ENCODE data around the gene FANCC. TPM values are rescaled to one million over a fixed set of nuclear protein-coding genes. Genes with fewer than 3 reads are reported as not detected.

The FANCC gene
- total and polyA plus RNA-seq, 2 of the 4 experiments (the other 2 are of a cell fraction) = 4.7 to 6.3 TPM

DNA sequence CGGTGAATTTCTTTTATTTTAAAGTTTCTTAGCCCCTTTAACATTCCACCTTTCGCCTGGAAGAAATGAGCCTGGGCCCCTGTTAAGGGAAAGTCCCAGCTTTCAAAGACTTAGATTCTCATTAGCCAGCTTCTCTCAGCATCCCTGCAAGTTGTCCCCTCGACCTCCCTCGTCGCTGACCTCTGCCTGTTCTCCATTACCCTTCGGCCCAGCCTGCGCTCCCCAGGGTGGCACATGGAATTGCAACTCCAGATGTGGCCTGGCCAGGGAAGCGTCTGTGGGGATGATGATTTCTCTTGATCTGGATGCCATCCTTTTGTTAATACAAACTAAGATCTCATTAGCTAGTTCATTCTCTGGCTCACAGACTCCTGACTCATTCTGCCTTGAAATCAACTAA, 43.4 kb upstream of the FANCC start:
- Histone ChIP-seq H2BK15ac (ENCODE audit: low read depth, low read length) (no peak overlapping the region), H3K56ac (ENCODE audit: extremely low read depth, insufficient read depth, low read length) (no peak overlapping the region), H3K4me1 (ENCODE audit: control insufficient read depth, insufficient read depth, low read length) (peaks cover 4% of the 10 kb centered on the region), H3K18ac (ENCODE audit: low read depth, low read length) (no peak overlapping the region), H2AK5ac (ENCODE audit: low read depth, low read length) (0 out of 2 replicates have a peak overlapping the region, but pooled peaks have one; percentile 8), H3K9me1 (ENCODE audit: insufficient read depth, low read length) (peaks cover 3% of the 10 kb centered on the region; the same call in 1 of the 2 replicates), H3K14ac (replicated peaks; ENCODE audit: low read depth, low read length) (no peak overlapping the region), H3K4me2 (ENCODE audit: low read depth, low read length) (no peak overlapping the region), H2BK5ac (ENCODE audit: low read depth, low read length, poor library complexity, severe bottlenecking) (no peak overlapping the region), H3K27ac (ENCODE audit: insufficient read depth, low read length) (no peak overlapping the region), H2AK9ac (replicated peaks; ENCODE audit: low read depth, low read length, poor library complexity) (no peak overlapping the region), H3K9me3 (ENCODE audit: control insufficient read depth, insufficient read depth, low read length) (no peaks in the 10 kb centered on the region), H2BK20ac (ENCODE audit: low read depth, low read length) (no peak overlapping the region), H4K5ac (ENCODE audit: low read depth, low read length) (no peak overlapping the region), H3K27me3 (ENCODE audit: control insufficient read depth, insufficient read depth, low read length) (peaks cover 2% of the 10 kb centered on the region; the same call in 1 of the 2 replicates), H3K4me3 (ENCODE audit: insufficient read depth, low read depth, low read length) (no peak overlapping the region), H4K91ac (ENCODE audit: insufficient read depth, low read depth, low read length) (no peak overlapping the region), H4K8ac (ENCODE audit: low read depth in 2 of 2, low read length in 2 of 2) (no peak overlapping the region), H2AFZ (replicated peaks; ENCODE audit: low read length, poor library complexity) (no peak overlapping the region), H3K23ac (ENCODE audit: low read depth, low read length) (no peak overlapping the region), H2BK120ac (ENCODE audit: low read depth, low read length) (no peak overlapping the region), H3K36me3 (ENCODE audit: control insufficient read depth, insufficient read depth, low read length) (no peaks in the 10 kb centered on the region), H3K9ac (ENCODE audit: low read depth, low read length) (no peak overlapping the region), H3K4ac (ENCODE audit: low read depth, low read length) (no peak overlapping the region), H4K20me1 (ENCODE audit: insufficient read depth, low read length) (no peaks in the 10 kb centered on the region), H3K79me1 (ENCODE audit: low read depth in 1 of 2, low read length in 2 of 2) (no peaks in the 10 kb centered on the region)
- ATAC-seq (ENCODE audit: low read depth) (peak; percentile 40), DNase-seq (no peak)
- in situ Hi-C loops (cut with MboI; ENCODE audit: low sequenced_read_pairs) (no loop called here), intact Hi-C loops (cut with micrococcal nuclease) (no loop called here), dilution Hi-C loops (cut with HindIII; ENCODE audit: low sequenced_read_pairs, unreplicated experiment) (no loop called here)
- ChIA-PET POLR2A (ENCODE audit: unreplicated experiment) (no interaction called here), CTCF (no interaction called here)
- BruUV-seq (replicated peaks) = no TSS peak
- no CpG with 5 or more reads among the region's 8 CpGs for WGBS, 2 experiments (ENCODE audit: extremely low coverage in 2 of 2, insufficient read length in 1 of 2)
- TF ChIP-seq SMC3 (IDR thresholded peaks at IDR 0.05; ENCODE audit: low read depth, low read length) (no peak), RFX5 (IDR thresholded peaks at IDR 0.05; ENCODE audit: low read depth, low read length) (no peak), RAD21 (IDR thresholded peaks at IDR 0.05; ENCODE audit: low read length) (no peak), BHLHE40 (IDR thresholded peaks at IDR 0.05; ENCODE audit: low read depth, low read length) (no peak), FOS (IDR thresholded peaks at IDR 0.05; ENCODE audit: low read depth, low read length) (no peak), NFE2L2 (IDR thresholded peaks at IDR 0.05; ENCODE audit: low read depth, low read length) (no peak), CHD1 (IDR thresholded peaks at IDR 0.05; ENCODE audit: low read depth, low read length) (no peak), MAFK (IDR thresholded peaks at IDR 0.05; ENCODE audit: low read depth, low read length) (no peak), MAZ (IDR thresholded peaks at IDR 0.05; ENCODE audit: borderline replicate concordance, low read depth, low read length) (no peak), CEBPB (IDR thresholded peaks at IDR 0.05; ENCODE audit: low read depth, low read length) (no peak), POLR2A (IDR thresholded peaks at IDR 0.05; ENCODE audit: low read depth, low read length) (no peak)
- TF ChIP-seq, protein P1, sequence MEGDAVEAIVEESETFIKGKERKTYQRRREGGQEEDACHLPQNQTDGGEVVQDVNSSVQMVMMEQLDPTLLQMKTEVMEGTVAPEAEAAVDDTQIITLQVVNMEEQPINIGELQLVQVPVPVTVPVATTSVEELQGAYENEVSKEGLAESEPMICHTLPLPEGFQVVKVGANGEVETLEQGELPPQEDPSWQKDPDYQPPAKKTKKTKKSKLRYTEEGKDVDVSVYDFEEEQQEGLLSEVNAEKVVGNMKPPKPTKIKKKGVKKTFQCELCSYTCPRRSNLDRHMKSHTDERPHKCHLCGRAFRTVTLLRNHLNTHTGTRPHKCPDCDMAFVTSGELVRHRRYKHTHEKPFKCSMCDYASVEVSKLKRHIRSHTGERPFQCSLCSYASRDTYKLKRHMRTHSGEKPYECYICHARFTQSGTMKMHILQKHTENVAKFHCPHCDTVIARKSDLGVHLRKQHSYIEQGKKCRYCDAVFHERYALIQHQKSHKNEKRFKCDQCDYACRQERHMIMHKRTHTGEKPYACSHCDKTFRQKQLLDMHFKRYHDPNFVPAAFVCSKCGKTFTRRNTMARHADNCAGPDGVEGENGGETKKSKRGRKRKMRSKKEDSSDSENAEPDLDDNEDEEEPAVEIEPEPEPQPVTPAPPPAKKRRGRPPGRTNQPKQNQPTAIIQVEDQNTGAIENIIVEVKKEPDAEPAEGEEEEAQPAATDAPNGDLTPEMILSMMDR (conservative IDR thresholded peaks at IDR 0.05; ENCODE audit: low read depth, low read length) = no peak
- TF ChIP-seq, protein P2, sequence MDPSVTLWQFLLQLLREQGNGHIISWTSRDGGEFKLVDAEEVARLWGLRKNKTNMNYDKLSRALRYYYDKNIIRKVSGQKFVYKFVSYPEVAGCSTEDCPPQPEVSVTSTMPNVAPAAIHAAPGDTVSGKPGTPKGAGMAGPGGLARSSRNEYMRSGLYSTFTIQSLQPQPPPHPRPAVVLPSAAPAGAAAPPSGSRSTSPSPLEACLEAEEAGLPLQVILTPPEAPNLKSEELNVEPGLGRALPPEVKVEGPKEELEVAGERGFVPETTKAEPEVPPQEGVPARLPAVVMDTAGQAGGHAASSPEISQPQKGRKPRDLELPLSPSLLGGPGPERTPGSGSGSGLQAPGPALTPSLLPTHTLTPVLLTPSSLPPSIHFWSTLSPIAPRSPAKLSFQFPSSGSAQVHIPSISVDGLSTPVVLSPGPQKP (IDR thresholded peaks at IDR 0.05; ENCODE audit: borderline replicate concordance, low read depth, low read length) = no peak
- TF ChIP-seq, protein P3, sequence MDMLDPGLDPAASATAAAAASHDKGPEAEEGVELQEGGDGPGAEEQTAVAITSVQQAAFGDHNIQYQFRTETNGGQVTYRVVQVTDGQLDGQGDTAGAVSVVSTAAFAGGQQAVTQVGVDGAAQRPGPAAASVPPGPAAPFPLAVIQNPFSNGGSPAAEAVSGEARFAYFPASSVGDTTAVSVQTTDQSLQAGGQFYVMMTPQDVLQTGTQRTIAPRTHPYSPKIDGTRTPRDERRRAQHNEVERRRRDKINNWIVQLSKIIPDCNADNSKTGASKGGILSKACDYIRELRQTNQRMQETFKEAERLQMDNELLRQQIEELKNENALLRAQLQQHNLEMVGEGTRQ (IDR thresholded peaks at IDR 0.05; ENCODE audit: low read depth, low read length) = no peak

Measured in IMR-90 (cell line).